ENCODE results near the gene KCTD17. TPM values are rescaled to one million over a fixed set of nuclear protein-coding genes. Genes with fewer than 3 reads are reported as not detected.

KCTD17 gene
- total and polyA plus RNA-seq, 2 of the 13 experiments (the other 11 are each of a cell fraction or from before 2014, with no cell fraction given): 5.3 to 11.7 TPM

GRCh38 chr22:37033605-37034430 is 17.7 kb upstream of the KCTD17 start (continued):
- TF ChIP-seq DR1 (CRISPR knock-in tag; IDR thresholded peaks at IDR 0.05) (0 out of 2 replicates have a peak, but pooled peaks have one; percentile 25), ARID5B (CRISPR knock-in tag; IDR thresholded peaks at IDR 0.05) (peak; percentile 75), ZSCAN20 (CRISPR knock-in tag; IDR thresholded peaks at IDR 0.05; ENCODE audit: borderline replicate concordance) (peak; percentile 79; the same call in 1 of the 2 replicates), ZNF564 (CRISPR knock-in tag; IDR thresholded peaks at IDR 0.05) (peak; percentile 50; the same call in 1 of the 2 replicates), TARDBP (CRISPR knock-in tag; IDR thresholded peaks at IDR 0.05) (peak; percentile 25; the same call in 1 of the 2 replicates), KDM6A (CRISPR knock-in tag; IDR thresholded peaks at IDR 0.05; ENCODE audit: low read depth) (peak; percentile 88), ZNF629 (CRISPR knock-in tag; conservative IDR thresholded peaks at IDR 0.05) (peak; percentile 85), RAD21 (CRISPR knock-in tag; IDR thresholded peaks at IDR 0.05) (0 out of 2 replicates have a peak, but pooled peaks have one; percentile 29), ISL2 (CRISPR knock-in tag; IDR thresholded peaks at IDR 0.05) (peak; percentile 45; the same call in 1 of the 2 replicates), ZFP1 (CRISPR knock-in tag; IDR thresholded peaks at IDR 0.05) (no peak; the same call in 1 of the 2 replicates), KMT2A (CRISPR knock-in tag; IDR thresholded peaks at IDR 0.05) (no peak), KLF16 (CRISPR knock-in tag; IDR thresholded peaks at IDR 0.05) (0 out of 4 replicates have a peak, but pooled peaks of 1 of the 2 experiments have one; percentile 27), HMG20A (CRISPR knock-in tag; IDR thresholded peaks at IDR 0.05; ENCODE audit: borderline replicate concordance) (peak; percentile 34; the same call in 1 of the 2 replicates), POLR2G (IDR thresholded peaks at IDR 0.05; ENCODE audit: low read depth, low read length) (peak; percentile 86), ZNF879 (CRISPR knock-in tag; IDR thresholded peaks at IDR 0.05) (no peak), ETV5 (CRISPR knock-in tag; IDR thresholded peaks at IDR 0.05; ENCODE audit: borderline replicate concordance) (peak; percentile 67; the same call in 1 of the 2 replicates), HMG20B (CRISPR knock-in tag; conservative IDR thresholded peaks at IDR 0.05) (no peak), NR2C2 (CRISPR knock-in tag; IDR thresholded peaks at IDR 0.05; ENCODE audit: borderline replicate concordance) (peak; percentile 93), NONO (IDR thresholded peaks at IDR 0.05) (no peak), NONO (CRISPR knock-in tag; conservative IDR thresholded peaks at IDR 0.05) (0 out of 2 replicates have a peak, but pooled peaks have one; percentile 41), ZNF784 (CRISPR knock-in tag; IDR thresholded peaks at IDR 0.05; ENCODE audit: borderline replicate concordance) (no peak), EP300 (IDR thresholded peaks at IDR 0.05; ENCODE audit: low read depth in 2 of 2, low read length in 2 of 2) (peak in 1 of 2 experiments; percentile 78; a peak in 2 of 4 replicates), EP300 (CRISPR knock-in tag; IDR thresholded peaks at IDR 0.05; ENCODE audit: borderline replicate concordance) (peak; percentile 47; the same call in 1 of the 2 replicates)
- TF ChIP-seq, protein P1, sequence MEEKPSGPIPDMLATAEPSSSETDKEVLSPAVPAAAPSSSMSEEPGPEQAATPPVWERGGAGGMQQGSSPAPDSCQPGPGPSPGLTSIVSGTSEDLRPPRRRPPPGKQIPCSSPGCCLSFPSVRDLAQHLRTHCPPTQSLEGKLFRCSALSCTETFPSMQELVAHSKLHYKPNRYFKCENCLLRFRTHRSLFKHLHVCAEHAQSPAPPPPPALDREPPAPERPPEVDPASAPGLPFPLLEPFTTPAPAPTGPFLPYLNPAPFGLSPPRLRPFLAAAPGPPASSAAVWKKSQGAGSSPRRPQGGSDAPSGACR (CRISPR knock-in tag; IDR thresholded peaks at IDR 0.05): peak; percentile 59
- TF ChIP-seq, protein P2, sequence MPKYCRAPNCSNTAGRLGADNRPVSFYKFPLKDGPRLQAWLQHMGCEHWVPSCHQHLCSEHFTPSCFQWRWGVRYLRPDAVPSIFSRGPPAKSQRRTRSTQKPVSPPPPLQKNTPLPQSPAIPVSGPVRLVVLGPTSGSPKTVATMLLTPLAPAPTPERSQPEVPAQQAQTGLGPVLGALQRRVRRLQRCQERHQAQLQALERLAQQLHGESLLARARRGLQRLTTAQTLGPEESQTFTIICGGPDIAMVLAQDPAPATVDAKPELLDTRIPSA (CRISPR knock-in tag; IDR thresholded peaks at IDR 0.05; ENCODE audit: borderline replicate concordance): no peak
